ENCODE data around the gene COX6B1. TPM values are rescaled to one million over a fixed set of nuclear protein-coding genes. Genes with fewer than 3 reads are reported as not detected.

Gene COX6B1
- total RNA-seq, 4 donors from 2014 or later, result 449 to 756 (median 626) TPM

DNA sequence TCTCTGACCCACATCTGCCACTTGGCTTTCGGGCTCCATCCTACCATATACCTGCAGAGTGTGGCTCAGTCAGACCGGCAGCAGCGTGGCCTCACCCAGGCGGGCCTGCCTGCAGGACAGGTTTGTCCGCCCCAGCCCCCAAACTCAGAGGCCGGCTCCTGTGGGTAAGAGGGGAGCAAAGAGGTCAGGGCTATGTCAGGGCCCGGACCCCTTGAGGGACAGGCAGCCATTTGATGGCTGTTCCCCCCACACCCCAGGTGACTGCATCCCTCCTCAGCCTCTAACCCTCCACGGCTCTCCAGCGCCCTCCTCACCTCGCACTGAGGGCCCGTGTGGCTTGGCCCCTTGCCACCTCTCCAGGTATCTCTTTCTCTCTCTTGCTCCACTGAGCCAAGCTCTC, 43.9 kb downstream of the COX6B1 start:
- DNase-seq (ENCODE audit: low spot score in 2 of 2), result no peak
- Histone ChIP-seq H3K4me1 (no peaks in the 10 kb centered on the region), H3K9me3 (no peaks in the 10 kb centered on the region), H3K27me3 (peaks cover 3% of the 10 kb centered on the region), H3K4me3 (no peak overlapping the region), H3K27ac (no peak overlapping the region), H3K36me3 (no peaks in the 10 kb centered on the region)
- 66% methylated on average over 4 of the region's 11 CpGs for WGBS
- TF ChIP-seq POLR2A (IDR thresholded peaks at IDR 0.05), result no peak
- TF ChIP-seq POLR2AphosphoS5 (IDR thresholded peaks at IDR 0.05), result no peak

GRCh38 chr19:35693422-35693821, 45.3 kb downstream of the COX6B1 start:
- DNase-seq (ENCODE audit: low spot score in 2 of 2), result no peak
- TF ChIP-seq POLR2A (IDR thresholded peaks at IDR 0.05) (no peak), EP300 (IDR thresholded peaks at IDR 0.05) (no peak), POLR2AphosphoS5 (IDR thresholded peaks at IDR 0.05) (no peak)
- TF ChIP-seq, protein P1, sequence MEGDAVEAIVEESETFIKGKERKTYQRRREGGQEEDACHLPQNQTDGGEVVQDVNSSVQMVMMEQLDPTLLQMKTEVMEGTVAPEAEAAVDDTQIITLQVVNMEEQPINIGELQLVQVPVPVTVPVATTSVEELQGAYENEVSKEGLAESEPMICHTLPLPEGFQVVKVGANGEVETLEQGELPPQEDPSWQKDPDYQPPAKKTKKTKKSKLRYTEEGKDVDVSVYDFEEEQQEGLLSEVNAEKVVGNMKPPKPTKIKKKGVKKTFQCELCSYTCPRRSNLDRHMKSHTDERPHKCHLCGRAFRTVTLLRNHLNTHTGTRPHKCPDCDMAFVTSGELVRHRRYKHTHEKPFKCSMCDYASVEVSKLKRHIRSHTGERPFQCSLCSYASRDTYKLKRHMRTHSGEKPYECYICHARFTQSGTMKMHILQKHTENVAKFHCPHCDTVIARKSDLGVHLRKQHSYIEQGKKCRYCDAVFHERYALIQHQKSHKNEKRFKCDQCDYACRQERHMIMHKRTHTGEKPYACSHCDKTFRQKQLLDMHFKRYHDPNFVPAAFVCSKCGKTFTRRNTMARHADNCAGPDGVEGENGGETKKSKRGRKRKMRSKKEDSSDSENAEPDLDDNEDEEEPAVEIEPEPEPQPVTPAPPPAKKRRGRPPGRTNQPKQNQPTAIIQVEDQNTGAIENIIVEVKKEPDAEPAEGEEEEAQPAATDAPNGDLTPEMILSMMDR (IDR thresholded peaks at IDR 0.05), result no peak
- Histone ChIP-seq H3K4me3 (no peak overlapping the region), H3K36me3 (no peaks in the 10 kb centered on the region), H3K9me3 (no peaks in the 10 kb centered on the region), H3K27me3 (no peaks in the 10 kb centered on the region), H3K4me1 (no peaks in the 10 kb centered on the region), H3K27ac (no peak overlapping the region)
- 18% methylated on average over 8 of the region's 8 CpGs for WGBS

DNA sequence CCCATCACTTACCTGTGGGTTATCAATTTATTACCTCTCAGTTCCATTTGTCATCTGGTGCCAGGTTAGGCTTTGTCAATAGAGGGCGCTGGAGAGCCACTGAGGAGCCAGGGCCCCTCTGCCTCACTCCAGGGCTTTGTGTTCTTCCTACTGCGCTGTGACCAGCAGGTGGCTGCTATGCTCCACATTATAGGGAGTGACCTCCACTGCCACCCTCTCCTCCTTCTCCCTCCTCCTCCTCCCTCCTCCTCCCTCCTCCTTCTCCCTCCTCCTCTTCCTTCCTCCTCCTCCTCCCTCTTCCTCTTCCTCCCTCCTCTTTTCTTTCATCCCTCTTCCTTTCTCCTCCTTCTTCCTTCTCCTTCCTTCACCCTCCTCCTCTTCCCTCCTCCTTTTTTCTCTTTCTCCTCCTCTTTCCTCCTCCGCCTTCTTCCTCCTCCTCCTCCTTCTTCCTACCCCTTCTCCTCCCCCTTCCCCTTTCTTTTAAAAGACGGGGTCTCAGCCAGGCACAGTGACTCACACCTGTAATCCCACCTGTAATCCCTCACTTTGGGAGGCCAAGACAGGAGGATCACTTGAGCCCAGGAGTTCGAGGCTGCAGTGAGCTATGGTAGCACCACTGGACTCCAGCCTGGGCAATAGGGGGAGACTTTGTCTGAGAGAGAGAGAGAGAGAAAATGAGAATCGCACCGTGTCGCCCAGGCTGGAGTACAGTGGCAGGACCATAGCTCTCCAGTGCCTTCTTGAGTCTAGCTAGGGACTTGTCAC, 45.9 kb downstream of the COX6B1 start:
- Histone ChIP-seq H3K36me3 (no peaks in the 10 kb centered on the region), H3K4me1 (no peaks in the 10 kb centered on the region), H3K9me3 (no peaks in the 10 kb centered on the region), H3K4me3 (no peak overlapping the region), H3K27ac (no peak overlapping the region), H3K27me3 (no peaks in the 10 kb centered on the region)
- DNase-seq (ENCODE audit: low spot score in 2 of 2), result peak; percentile 84 to 91
- 33% methylated on average over 8 of the region's 8 CpGs for WGBS
- no peak for TF ChIP-seq POLR2AphosphoS5 (IDR thresholded peaks at IDR 0.05)
- TF ChIP-seq, protein P1 (IDR thresholded peaks at IDR 0.05), result peak; percentile 97 to 98

DNA sequence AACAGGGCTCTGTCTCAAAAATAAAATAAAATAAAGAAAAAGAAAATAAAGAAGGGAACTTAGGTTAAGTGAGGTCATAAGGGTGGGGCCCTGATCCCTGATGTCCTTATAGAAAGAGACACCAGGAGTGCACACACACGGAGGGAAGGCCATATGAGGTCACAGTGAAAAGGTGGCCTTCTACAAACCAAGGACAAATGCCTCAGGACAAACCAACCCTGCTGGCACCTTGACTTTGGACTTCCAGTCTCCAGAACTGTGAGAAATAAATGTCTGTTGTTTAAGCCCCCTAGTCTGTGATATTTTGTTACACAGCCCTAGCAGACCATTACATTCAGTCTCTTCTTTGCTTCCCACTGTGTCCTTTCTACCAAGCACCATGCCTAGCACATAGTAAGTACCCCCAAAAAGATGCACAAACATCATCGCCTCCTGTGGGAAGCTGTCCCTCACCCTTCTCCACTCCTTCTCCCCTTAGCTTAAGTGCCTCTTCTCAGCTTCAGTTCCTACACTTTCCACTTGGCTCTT, 47.8 kb downstream of the COX6B1 start:
- TF ChIP-seq, protein P1 (IDR thresholded peaks at IDR 0.05), result no peak
- no peak for TF ChIP-seq POLR2AphosphoS5 (IDR thresholded peaks at IDR 0.05)
- 87% methylated on average over 2 of the region's 2 CpGs for WGBS
- H3K4me3 ChIP-seq, result no peak overlapping the region
- no peaks in the 10 kb centered on the region for H3K4me1 ChIP-seq
- H3K36me3 ChIP-seq, result no peaks in the 10 kb centered on the region
- DNase-seq (ENCODE audit: low spot score in 2 of 2), result no peak
- no peak overlapping the region for H3K27ac ChIP-seq
- no peaks in the 10 kb centered on the region for H3K27me3 ChIP-seq
- H3K9me3 ChIP-seq, result no peaks in the 10 kb centered on the region

GRCh38 chr19:35696835-35697234, 48.7 kb downstream of the COX6B1 start:
- WGBS, result 75% methylated on average over 4 of the region's 4 CpGs
- Histone ChIP-seq H3K27ac (no peak overlapping the region), H3K9me3 (no peaks in the 10 kb centered on the region), H3K36me3 (no peaks in the 10 kb centered on the region), H3K27me3 (no peaks in the 10 kb centered on the region), H3K4me1 (peaks cover 1% of the 10 kb centered on the region), H3K4me3 (no peak overlapping the region)
- DNase-seq (ENCODE audit: low spot score in 2 of 2), result no peak
- TF ChIP-seq POLR2AphosphoS5 (IDR thresholded peaks at IDR 0.05), result no peak
- no peak for TF ChIP-seq POLR2A (IDR thresholded peaks at IDR 0.05)

DNA sequence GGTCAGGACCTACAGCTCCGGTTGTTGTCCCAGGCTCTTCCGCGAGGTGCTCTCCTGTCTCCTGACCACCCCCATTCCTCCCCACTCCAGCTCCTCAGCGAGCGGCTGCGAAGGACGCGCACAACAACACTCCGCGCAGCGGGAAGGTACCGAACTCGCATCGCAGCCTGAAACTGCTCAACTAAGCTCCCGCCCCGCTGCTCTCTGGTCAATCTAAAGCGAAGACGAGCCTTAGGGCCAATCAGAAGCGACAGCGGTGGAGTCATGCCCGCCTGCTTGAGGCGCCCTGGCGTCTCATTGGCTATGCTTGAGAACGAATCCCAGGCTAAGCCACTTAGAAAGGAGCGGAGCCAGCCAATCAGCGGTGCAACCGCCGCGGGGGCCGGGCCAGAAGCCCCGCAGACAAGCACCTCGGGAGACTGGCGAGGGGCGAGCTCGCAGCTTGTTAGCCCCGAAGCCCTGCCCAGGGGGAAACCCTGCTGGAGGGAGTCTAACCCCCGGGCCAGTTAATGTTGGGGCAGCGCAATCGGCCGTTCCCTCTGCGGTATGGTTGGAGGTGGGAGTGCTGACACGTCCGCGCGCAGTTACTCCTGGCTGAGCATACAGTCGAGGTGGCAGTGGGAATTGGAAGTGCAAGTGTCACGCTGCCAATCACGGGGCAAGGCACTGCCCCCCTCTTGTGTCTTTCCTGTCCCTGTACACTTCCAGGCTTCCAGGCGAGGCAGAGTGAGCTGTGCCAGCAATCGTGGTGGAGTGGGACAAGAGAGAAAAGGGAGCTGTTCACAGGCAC, 54.3 kb downstream of the COX6B1 start:
- no peak overlapping the region for H3K27ac ChIP-seq
- H3K9me3 ChIP-seq, result no peaks in the 10 kb centered on the region
- WGBS, result 0% methylated on average over 6 of the region's 50 CpGs
- TF ChIP-seq POLR2A (IDR thresholded peaks at IDR 0.05), result no peak
- TF ChIP-seq EP300 (IDR thresholded peaks at IDR 0.05), result no peak
- TF ChIP-seq POLR2AphosphoS5 (IDR thresholded peaks at IDR 0.05), result no peak
- TF ChIP-seq, protein P1 (IDR thresholded peaks at IDR 0.05), result no peak
- H3K27me3 ChIP-seq, result no peaks in the 10 kb centered on the region
- H3K4me3 ChIP-seq, result peak overlapping the region; percentile 64
- peaks cover 13% of the 10 kb centered on the region for H3K4me1 ChIP-seq
- peak; percentile 98 to 99 for DNase-seq (ENCODE audit: low spot score in 2 of 2)
- H3K36me3 ChIP-seq, result no peaks in the 10 kb centered on the region

Measured in suprapubic skin (tissue), 4 donors.